Lung (tissue), 12 donors: ENCODE measurements around the gene RHOH. TPM values are rescaled to one million over a fixed set of nuclear protein-coding genes. Genes with fewer than 3 reads are reported as not detected.

Experiments used
- ATAC-seq: fragments of 200-7000 bp; cut with Tn5 transposase; one replicate; pipeline ENCODE4 v1.9.1; 2020; ENCODE audit warnings: moderate number of reproducible peaks; ENCODE audit not compliant: insufficient read depth, low FRiP score
- DNase-seq, 3 donors: peaks; one replicate each; pipeline ENCODE4 v3.0.0-alpha.2; 2013 to 2017
- H3K27ac ChIP-seq, 2 donors: one replicate each; pipeline ENCODE4 v1.5.1; 2013; ENCODE audit warnings: mild to moderate bottlenecking in 2 of 2, moderate library complexity in 2 of 2, control low read depth in 1 of 2, inconsistent platforms in 1 of 2, low read depth in 1 of 2, low read length in 1 of 2
- H3K27me3 ChIP-seq, 3 donors: one replicate each; pipeline ENCODE4 v1.5.1; 2013; ENCODE audit warnings: low read length in 2 of 3; ENCODE audit not compliant: control insufficient read depth in 3 of 3, insufficient read depth in 3 of 3
- H3K36me3 ChIP-seq, 4 donors: one replicate each; pipeline ENCODE4 v1.5.1; 2013; ENCODE audit warnings: low read length in 4 of 4, mild to moderate bottlenecking in 1 of 4, moderate library complexity in 1 of 4; ENCODE audit not compliant: control insufficient read depth in 4 of 4, insufficient read depth in 4 of 4
- H3K4me1 ChIP-seq, 5 donors: one replicate each; pipeline ENCODE4 v1.5.1; 2013; ENCODE audit warnings: low read length in 5 of 5, mild to moderate bottlenecking in 2 of 5, moderate library complexity in 1 of 5; ENCODE audit not compliant: control insufficient read depth in 5 of 5, insufficient read depth in 5 of 5
- H3K4me3 ChIP-seq: one replicate; pipeline ENCODE4 v1.5.1; 2013; ENCODE audit warnings: mild to moderate bottlenecking, control low read depth, moderate library complexity
- H3K9ac ChIP-seq, 2 donors: one replicate each; pipeline ENCODE4 v1.5.1; 2013; ENCODE audit warnings: low read length in 2 of 2, control low read depth in 1 of 2; ENCODE audit not compliant: insufficient read depth in 1 of 2
- H3K9me3 ChIP-seq, 4 donors: one replicate each; pipeline ENCODE4 v1.5.1; 2013; ENCODE audit warnings: low read length in 3 of 4, mild to moderate bottlenecking in 1 of 4, moderate library complexity in 1 of 4; ENCODE audit not compliant: control insufficient read depth in 4 of 4, insufficient read depth in 3 of 4
- WGBS, 2 donors: extraction: QIAGEN DNeasy Blood & Tissue Kit; methylation state at CpG; one replicate each; pipeline ENCODE4 v1.1.7; 2013; 5-methylcytosine and 5-hydroxymethylcytosine counted together
- polyA plus RNA-seq, 2 donors: library from polyadenylated mRNA; stranded (reverse); fragments of 200-250 nt; gene quantifications; one replicate each; pipeline ENCODE4 v1.2.1, GENCODE V29; 2013
- total RNA-seq, 2 donors: library from RNA; depleted of rRNA in 1 of 2; stranded (reverse); fragments of >200 nt in 1 of 2; gene quantifications; one replicate each; pipeline ENCODE4 v1.2.1, GENCODE V29; 2014 to 2021
- TF ChIP-seq, protein P1 (sequence below): IDR thresholded peaks from 2 replicates; pipeline ENCODE4 v1.5.1; 2012; ENCODE audit warnings: mild to moderate bottlenecking; ENCODE audit errors: control extremely low read depth, extremely low read depth
- donor health status: control.
- donor health status: control.
- donor health status: Bipolar disorder and iron deficiency.
- donor health status: healthy.
- donor health status: DM: yes; HTN: yes; CAD: no.

Gene RHOH
- total and polyA plus RNA-seq, 4 donors: 1.2 to 35.8 (median 10.6) TPM

DNA sequence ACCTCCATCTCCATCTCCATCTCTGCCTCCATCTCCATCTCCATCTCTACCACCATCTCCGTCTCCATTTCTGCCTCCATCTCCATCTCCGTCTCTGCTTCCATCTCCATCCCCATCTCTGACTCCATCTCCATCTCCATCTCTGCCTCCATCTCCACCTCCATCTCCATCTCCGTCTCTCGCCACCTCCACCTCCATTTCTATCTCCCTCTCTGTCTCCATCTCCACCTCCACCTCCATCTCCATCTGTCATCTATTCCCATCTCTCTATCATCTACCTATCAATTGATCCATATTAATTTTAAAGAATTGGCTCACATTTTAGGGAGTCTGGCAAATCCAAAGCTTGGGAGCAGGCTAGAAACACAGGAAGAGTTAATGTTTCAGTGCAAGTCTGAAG, 98.7 kb downstream of the RHOH start:
- Histone ChIP-seq H3K36me3 (no peaks in the 10 kb centered on the region), H3K27me3 (no peaks in the 10 kb centered on the region), H3K9ac (no peak overlapping the region), H3K9me3 (peaks cover 0 to 6% (median 3%) of the 10 kb centered on the region in 4 donors), H3K27ac (no peak overlapping the region), H3K4me3 (no peak overlapping the region), H3K4me1 (no peaks in the 10 kb centered on the region)
- TF ChIP-seq, protein P1, sequence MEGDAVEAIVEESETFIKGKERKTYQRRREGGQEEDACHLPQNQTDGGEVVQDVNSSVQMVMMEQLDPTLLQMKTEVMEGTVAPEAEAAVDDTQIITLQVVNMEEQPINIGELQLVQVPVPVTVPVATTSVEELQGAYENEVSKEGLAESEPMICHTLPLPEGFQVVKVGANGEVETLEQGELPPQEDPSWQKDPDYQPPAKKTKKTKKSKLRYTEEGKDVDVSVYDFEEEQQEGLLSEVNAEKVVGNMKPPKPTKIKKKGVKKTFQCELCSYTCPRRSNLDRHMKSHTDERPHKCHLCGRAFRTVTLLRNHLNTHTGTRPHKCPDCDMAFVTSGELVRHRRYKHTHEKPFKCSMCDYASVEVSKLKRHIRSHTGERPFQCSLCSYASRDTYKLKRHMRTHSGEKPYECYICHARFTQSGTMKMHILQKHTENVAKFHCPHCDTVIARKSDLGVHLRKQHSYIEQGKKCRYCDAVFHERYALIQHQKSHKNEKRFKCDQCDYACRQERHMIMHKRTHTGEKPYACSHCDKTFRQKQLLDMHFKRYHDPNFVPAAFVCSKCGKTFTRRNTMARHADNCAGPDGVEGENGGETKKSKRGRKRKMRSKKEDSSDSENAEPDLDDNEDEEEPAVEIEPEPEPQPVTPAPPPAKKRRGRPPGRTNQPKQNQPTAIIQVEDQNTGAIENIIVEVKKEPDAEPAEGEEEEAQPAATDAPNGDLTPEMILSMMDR: no peak
- ATAC-seq (no peak), DNase-seq (no peak)
- 93 to 95% methylated on average over 4 of the region's 4 CpGs for WGBS, 2 donors

Other genes with a start within 250 kb of the RHOH start
- gene PDS5A, start 219.1 kb upstream of the RHOH start, total RNA-seq: 100 to 1,000 TPM in 1 of 2 donors, 10 to 100 TPM in 1; 62.3 to 121 TPM
- 10 to 100 TPM; 21.2 to 22.4 TPM for gene PDS5A, start 219.1 kb upstream of the RHOH start, polyA plus RNA-seq
- gene N4BP2, start 140.2 kb upstream of the RHOH start, total RNA-seq: 10 to 100 TPM in 1 of 2 donors, 1 to 10 TPM in 1; 9.4 to 33.6 TPM
- gene N4BP2, start 140.2 kb upstream of the RHOH start, polyA plus RNA-seq: 1 to 10 TPM; 1.8 to 2.4 TPM
- gene CHRNA9, start 138.3 kb downstream of the RHOH start, total RNA-seq: under 1 TPM in 1 of 2 donors, not detected in 1; 0.09 TPM
- gene CHRNA9, start 138.3 kb downstream of the RHOH start, polyA plus RNA-seq: not detected